Kidney epithelial cell (primary cell): ENCODE results near the gene FZD7. TPM values are rescaled to one million over a fixed set of nuclear protein-coding genes. Genes with fewer than 3 reads are reported as not detected.

Experiments
- DNase-seq: peaks from one replicate; pipeline ENCODE4 v3.0.0-alpha.2; 2010; ENCODE audit warnings: low read depth
- H3K27me3 ChIP-seq: 2 replicates; pipeline ENCODE4 v1.6.0; 2011; ENCODE audit warnings: low read length; ENCODE audit not compliant: control insufficient read depth, insufficient read depth
- H3K36me3 ChIP-seq: 2 replicates; pipeline ENCODE4 v1.5.1; 2011; ENCODE audit warnings: low read length; ENCODE audit not compliant: control insufficient read depth, insufficient read depth
- H3K4me3 ChIP-seq: 2 replicates; pipeline ENCODE4 v1.5.1; 2011; ENCODE audit warnings: low read depth, mild to moderate bottlenecking, control low read depth, low read length
- total RNA-seq: library from RNA; depleted of rRNA; stranded (reverse); fragments of >200 nt; gene quantifications from 2 replicates; pipeline ENCODE4 v1.2.3, GENCODE V29; 2015
- TF ChIP-seq, protein P1 (sequence below): IDR thresholded peaks from 2 replicates; pipeline ENCODE4 v1.5.1; 2011; ENCODE audit warnings: mild to moderate bottlenecking, moderate library complexity, low read length, control low read depth, inconsistent platforms; ENCODE audit not compliant: insufficient read depth, poor library complexity, severe bottlenecking

The FZD7 gene
- total RNA-seq, 1 donor from 2014 or later, result 13.5 TPM

GRCh38 chr2:202065876-202066275, 32.2 kb downstream of the FZD7 start:
- Histone ChIP-seq H3K27me3 (no peaks in the 10 kb centered on the region), H3K36me3 (no peaks in the 10 kb centered on the region), H3K4me3 (no peak overlapping the region)
- TF ChIP-seq, protein P1, sequence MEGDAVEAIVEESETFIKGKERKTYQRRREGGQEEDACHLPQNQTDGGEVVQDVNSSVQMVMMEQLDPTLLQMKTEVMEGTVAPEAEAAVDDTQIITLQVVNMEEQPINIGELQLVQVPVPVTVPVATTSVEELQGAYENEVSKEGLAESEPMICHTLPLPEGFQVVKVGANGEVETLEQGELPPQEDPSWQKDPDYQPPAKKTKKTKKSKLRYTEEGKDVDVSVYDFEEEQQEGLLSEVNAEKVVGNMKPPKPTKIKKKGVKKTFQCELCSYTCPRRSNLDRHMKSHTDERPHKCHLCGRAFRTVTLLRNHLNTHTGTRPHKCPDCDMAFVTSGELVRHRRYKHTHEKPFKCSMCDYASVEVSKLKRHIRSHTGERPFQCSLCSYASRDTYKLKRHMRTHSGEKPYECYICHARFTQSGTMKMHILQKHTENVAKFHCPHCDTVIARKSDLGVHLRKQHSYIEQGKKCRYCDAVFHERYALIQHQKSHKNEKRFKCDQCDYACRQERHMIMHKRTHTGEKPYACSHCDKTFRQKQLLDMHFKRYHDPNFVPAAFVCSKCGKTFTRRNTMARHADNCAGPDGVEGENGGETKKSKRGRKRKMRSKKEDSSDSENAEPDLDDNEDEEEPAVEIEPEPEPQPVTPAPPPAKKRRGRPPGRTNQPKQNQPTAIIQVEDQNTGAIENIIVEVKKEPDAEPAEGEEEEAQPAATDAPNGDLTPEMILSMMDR, result no peak
- DNase-seq, result no peak

GRCh38 chr2:202066875-202067274, 33.2 kb downstream of the FZD7 start:
- DNase-seq, result no peak
- Histone ChIP-seq H3K4me3 (no peak overlapping the region), H3K36me3 (no peaks in the 10 kb centered on the region), H3K27me3 (no peaks in the 10 kb centered on the region)
- TF ChIP-seq, protein P1, result no peak

GRCh38 chr2:202067589-202067988, 33.9 kb downstream of the FZD7 start:
- H3K27me3 ChIP-seq, result no peaks in the 10 kb centered on the region
- TF ChIP-seq, protein P1, result no peak
- H3K36me3 ChIP-seq, result no peaks in the 10 kb centered on the region
- H3K4me3 ChIP-seq, result no peak overlapping the region
- no peak for DNase-seq

- H3K27me3 ChIP-seq, result peaks cover 3% of the 10 kb centered on the region
- TF ChIP-seq, protein P1, result no peak
- no peaks in the 10 kb centered on the region for H3K36me3 ChIP-seq
- DNase-seq, result no peak
- no peak overlapping the region for H3K4me3 ChIP-seq
Observed at GRCh38 chr2:202069170-202070067, 35.8 kb downstream of the FZD7 start.

DNA sequence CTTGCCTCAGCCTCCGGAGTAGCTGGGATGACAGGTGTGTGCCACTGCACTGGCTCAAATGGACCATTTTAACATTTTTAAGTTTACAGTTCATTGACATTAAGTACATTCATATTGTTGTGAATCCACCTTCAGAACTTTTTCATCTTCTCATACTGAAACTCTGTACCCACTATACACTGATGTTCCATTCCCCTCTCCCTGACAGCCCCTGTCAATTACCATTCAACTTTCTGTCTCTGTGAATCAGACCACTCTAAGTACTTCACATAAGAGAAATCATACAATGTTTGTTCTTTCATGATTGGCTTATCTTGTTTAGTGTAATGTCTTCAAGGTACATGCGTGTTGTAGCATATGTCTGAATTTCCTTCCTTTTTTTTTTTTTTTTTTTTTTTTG, 37.5 kb downstream of the FZD7 start:
- DNase-seq, result no peak
- Histone ChIP-seq H3K36me3 (no peaks in the 10 kb centered on the region), H3K27me3 (peaks cover 3% of the 10 kb centered on the region), H3K4me3 (no peak overlapping the region)
- TF ChIP-seq, protein P1, result no peak
